ENCODE results near the gene OTOP2. TPM values are rescaled to one million over a fixed set of nuclear protein-coding genes. Genes with fewer than 3 reads are reported as not detected.

The OTOP2 gene
- total and polyA plus RNA-seq, 4 donors, result not detected

GRCh38 chr17:74879308-74879707 lies 44.8 kb upstream of the OTOP2 start:
- 90 to 95% methylated on average over 16 of the region's 16 CpGs for WGBS, 2 donors
- Histone ChIP-seq H3K36me3 (ENCODE audit: control insufficient read depth in 4 of 4, insufficient read depth in 4 of 4, low read length in 4 of 4) (no peaks in the 10 kb centered on the region), H3K4me1 (ENCODE audit: control insufficient read depth in 5 of 5, insufficient read depth in 5 of 5, low read length in 5 of 5) (peaks cover 0 to 4% (median 0%) of the 10 kb centered on the region in 5 donors), H3K9ac (ENCODE audit: insufficient read depth in 1 of 2, low read length in 2 of 2) (no peak overlapping the region), H3K4me3 (no peak overlapping the region), H3K27me3 (ENCODE audit: control insufficient read depth in 3 of 3, insufficient read depth in 3 of 3, low read length in 2 of 3) (peaks cover 0 to 3% (median 0%) of the 10 kb centered on the region in 3 donors), H3K27ac (ENCODE audit: low read depth in 1 of 2, low read length in 1 of 2) (no peak overlapping the region), H3K9me3 (ENCODE audit: control insufficient read depth in 4 of 4, insufficient read depth in 3 of 4, low read length in 3 of 4) (no peaks in the 10 kb centered on the region)
- ATAC-seq (ENCODE audit: insufficient read depth, low FRiP score) (no peak), DNase-seq (no peak)
- no peak for TF ChIP-seq CTCF (IDR thresholded peaks at IDR 0.05; ENCODE audit: control extremely low read depth, extremely low read depth)

- no peak for TF ChIP-seq CTCF (IDR thresholded peaks at IDR 0.05; ENCODE audit: control extremely low read depth, extremely low read depth)
- no peak for DNase-seq
- no peaks in the 10 kb centered on the region for H3K9me3 ChIP-seq (ENCODE audit: control insufficient read depth in 4 of 4, insufficient read depth in 3 of 4, low read length in 3 of 4)
- no peaks in the 10 kb centered on the region for H3K36me3 ChIP-seq (ENCODE audit: control insufficient read depth in 4 of 4, insufficient read depth in 4 of 4, low read length in 4 of 4)
- no peak overlapping the region for H3K9ac ChIP-seq (ENCODE audit: insufficient read depth in 1 of 2, low read length in 2 of 2)
- H3K4me1 ChIP-seq (ENCODE audit: control insufficient read depth in 5 of 5, insufficient read depth in 5 of 5, low read length in 5 of 5), result peaks cover 0 to 2% (median 0%) of the 10 kb centered on the region in 5 donors
- no peak overlapping the region for H3K4me3 ChIP-seq
- H3K27me3 ChIP-seq (ENCODE audit: control insufficient read depth in 3 of 3, insufficient read depth in 3 of 3, low read length in 2 of 3), result peaks cover 0 to 9% (median 0%) of the 10 kb centered on the region in 3 donors
- ATAC-seq (ENCODE audit: insufficient read depth, low FRiP score), result no peak
- no peak overlapping the region for H3K27ac ChIP-seq (ENCODE audit: low read depth in 1 of 2, low read length in 1 of 2)
- 74 to 86% methylated on average over 11 of the region's 11 CpGs for WGBS, 2 donors
Observed at GRCh38 chr17:74881073-74881472, 43.0 kb upstream of the OTOP2 start.

GRCh38 chr17:74882517-74883240 lies 41.4 kb upstream of the OTOP2 start:
- TF ChIP-seq CTCF (IDR thresholded peaks at IDR 0.05; ENCODE audit: control extremely low read depth, extremely low read depth), result no peak
- 73 to 81% methylated on average over 19 to 20 of the region's 20 CpGs for WGBS, 2 donors
- Histone ChIP-seq H3K36me3 (ENCODE audit: control insufficient read depth in 4 of 4, insufficient read depth in 4 of 4, low read length in 4 of 4) (no peaks in the 10 kb centered on the region), H3K4me3 (no peak overlapping the region), H3K9me3 (ENCODE audit: control insufficient read depth in 4 of 4, insufficient read depth in 3 of 4, low read length in 3 of 4) (no peaks in the 10 kb centered on the region), H3K27me3 (ENCODE audit: control insufficient read depth in 3 of 3, insufficient read depth in 3 of 3, low read length in 2 of 3) (peaks cover 0 to 19% (median 4%) of the 10 kb centered on the region in 3 donors), H3K4me1 (ENCODE audit: control insufficient read depth in 5 of 5, insufficient read depth in 5 of 5, low read length in 5 of 5) (peaks cover 0 to 2% (median 0%) of the 10 kb centered on the region in 5 donors), H3K9ac (ENCODE audit: insufficient read depth in 1 of 2, low read length in 2 of 2) (no peak overlapping the region), H3K27ac (ENCODE audit: low read depth in 1 of 2, low read length in 1 of 2) (no peak overlapping the region)
- ATAC-seq (ENCODE audit: insufficient read depth, low FRiP score), result no peak
- no peak for DNase-seq

Measured in lung (tissue), 12 donors.